Astrocyte of the cerebellum (primary cell): Measurements from ENCODE around the gene SMCO3.
"Not testable (repeated sequence)": the region's sequence is repeated elsewhere in the genome, so short reads cannot be mapped to it uniquely, and the experiment has no call there.

ENCODE experiments used
- DNase-seq: peaks from one replicate; pipeline ENCODE4 v3.0.0-alpha.2; 2011; ENCODE audit warnings: low read depth
- H3K4me3 ChIP-seq: 2 replicates; pipeline ENCODE4 v1.5.1; 2011; ENCODE audit warnings: mild to moderate bottlenecking, low read depth, low read length, moderate library complexity
- CTCF ChIP-seq: IDR thresholded peaks from 2 replicates; pipeline ENCODE4 v1.5.1; 2012; ENCODE audit warnings: low read length, low read depth, moderate library complexity, mild to moderate bottlenecking; ENCODE audit errors: missing control alignments
- in situ Hi-C: cut with HindIII; loops from 2 replicates; pipeline ENCODE4 v1.10.0; 2017; ENCODE audit warnings: low sequenced_read_pairs

The SMCO3 gene

GRCh38 chr12:14769466-14769968 is 44.5 kb downstream of the SMCO3 start:
- DNase-seq: no peak
- peak overlapping the region; percentile 88 for H3K4me3 ChIP-seq
- in situ Hi-C loops: no loop called here
- TF ChIP-seq CTCF: no peak

- in situ Hi-C loops: no loop called here
- TF ChIP-seq CTCF: no peak
- no peak for DNase-seq
Observed at GRCh38 chr12:14768823-14769405, 45.1 kb downstream of the SMCO3 start.

GRCh38 chr12:14767617-14768016 is 46.4 kb downstream of the SMCO3 start:
- no peak for TF ChIP-seq CTCF

More at GRCh38 chr12:14768823-14769405, 45.1 kb downstream of the SMCO3 start:
- peak overlapping the region; percentile 88 for H3K4me3 ChIP-seq

GRCh38 chr12:14766649-14767215 is 47.2 kb downstream of the SMCO3 start:
- in situ Hi-C loops: no loop called here
- no peak for DNase-seq
- H3K4me3 ChIP-seq: no peak overlapping the region
- TF ChIP-seq CTCF: no peak

More at GRCh38 chr12:14767617-14768016, 46.4 kb downstream of the SMCO3 start:
- in situ Hi-C loops: no loop called here
- no peak for DNase-seq
- no peak overlapping the region for H3K4me3 ChIP-seq

GRCh38 chr12:14766020-14766419 is 48.0 kb downstream of the SMCO3 start:
- in situ Hi-C loops, H3K4me3 ChIP-seq, DNase-seq: not testable (repeated sequence)

GRCh38 chr12:14765398-14765797 is 48.6 kb downstream of the SMCO3 start:
- no peak for DNase-seq
- no peak overlapping the region for H3K4me3 ChIP-seq
- TF ChIP-seq CTCF: no peak
- in situ Hi-C loops: no loop called here

GRCh38 chr12:14759711-14760280 is 54.2 kb downstream of the SMCO3 start:
- DNase-seq, in situ Hi-C loops, H3K4me3 ChIP-seq: not testable (repeated sequence)
